ENCODE measurements around the gene FAM217A.

DNA sequence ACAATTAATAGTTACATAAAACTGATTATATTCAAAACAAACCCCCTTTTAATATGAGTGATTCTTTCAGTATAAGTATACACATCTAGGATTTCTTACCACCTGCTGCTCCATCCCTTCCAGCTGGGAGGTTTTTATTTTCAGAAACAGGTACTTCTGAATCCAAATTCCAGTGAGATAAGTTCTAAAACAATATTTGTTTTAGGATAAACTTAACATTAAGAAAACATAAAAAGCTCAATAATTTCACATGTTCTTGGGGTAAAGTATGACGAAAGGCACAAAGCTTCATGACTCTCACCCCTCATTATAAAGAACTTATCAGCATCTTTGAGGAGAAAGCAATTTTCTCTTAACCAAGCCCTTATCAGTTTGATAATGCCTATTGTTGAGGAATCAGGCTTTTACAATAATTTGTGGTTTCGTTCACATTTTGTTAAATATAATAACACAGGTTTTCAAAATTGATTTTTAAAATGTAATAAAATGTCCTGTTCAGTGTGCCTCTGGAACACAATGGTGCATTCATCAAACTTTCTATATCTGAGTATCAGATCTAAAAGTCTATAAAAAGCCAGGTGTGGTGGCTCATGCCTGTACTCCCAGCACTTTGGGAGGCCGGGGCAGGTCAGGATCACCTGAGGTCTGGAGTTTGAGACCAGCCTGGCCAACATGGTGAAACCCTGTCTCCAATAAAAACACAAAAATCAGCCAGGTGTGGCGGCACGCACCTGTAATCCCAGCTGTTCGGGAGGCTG is 4.3 kb downstream of the FAM217A start:
- TF ChIP-seq POLR2AphosphoS5 (IDR thresholded peaks at IDR 0.05) (no peak), POLR2A (IDR thresholded peaks at IDR 0.05) (no peak)
- TF ChIP-seq, protein P1, sequence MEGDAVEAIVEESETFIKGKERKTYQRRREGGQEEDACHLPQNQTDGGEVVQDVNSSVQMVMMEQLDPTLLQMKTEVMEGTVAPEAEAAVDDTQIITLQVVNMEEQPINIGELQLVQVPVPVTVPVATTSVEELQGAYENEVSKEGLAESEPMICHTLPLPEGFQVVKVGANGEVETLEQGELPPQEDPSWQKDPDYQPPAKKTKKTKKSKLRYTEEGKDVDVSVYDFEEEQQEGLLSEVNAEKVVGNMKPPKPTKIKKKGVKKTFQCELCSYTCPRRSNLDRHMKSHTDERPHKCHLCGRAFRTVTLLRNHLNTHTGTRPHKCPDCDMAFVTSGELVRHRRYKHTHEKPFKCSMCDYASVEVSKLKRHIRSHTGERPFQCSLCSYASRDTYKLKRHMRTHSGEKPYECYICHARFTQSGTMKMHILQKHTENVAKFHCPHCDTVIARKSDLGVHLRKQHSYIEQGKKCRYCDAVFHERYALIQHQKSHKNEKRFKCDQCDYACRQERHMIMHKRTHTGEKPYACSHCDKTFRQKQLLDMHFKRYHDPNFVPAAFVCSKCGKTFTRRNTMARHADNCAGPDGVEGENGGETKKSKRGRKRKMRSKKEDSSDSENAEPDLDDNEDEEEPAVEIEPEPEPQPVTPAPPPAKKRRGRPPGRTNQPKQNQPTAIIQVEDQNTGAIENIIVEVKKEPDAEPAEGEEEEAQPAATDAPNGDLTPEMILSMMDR (IDR thresholded peaks at IDR 0.05): no peak

Data from gastroesophageal sphincter (tissue), 3 donors.